IMR-90 (cell line): ENCODE data around the gene REV3L.

ENCODE experiments used
- CEBPB ChIP-seq: IDR thresholded peaks from 2 replicates; pipeline ENCODE4 v1.6.1; 2012; ENCODE audit warnings: low read depth, low read length, improper control_type of control experiment
- CHD1 ChIP-seq: IDR thresholded peaks from 2 replicates; pipeline ENCODE4 v1.6.1; 2012; ENCODE audit warnings: low read depth, low read length, improper control_type of control experiment
- ELK1 ChIP-seq: fragments of 150-350 bp; IDR thresholded peaks from 2 replicates; pipeline ENCODE4 v1.6.1; 2016; ENCODE audit warnings: low read depth, mild to moderate bottlenecking, low read length, moderate library complexity, borderline replicate concordance
- FOS ChIP-seq: fragments of 150-350 bp; IDR thresholded peaks from 2 replicates; pipeline ENCODE4 v1.6.1; 2016; ENCODE audit warnings: low read depth, low read length
- MAZ ChIP-seq: IDR thresholded peaks from 2 replicates; pipeline ENCODE4 v1.6.1; 2012; ENCODE audit warnings: low read depth, mild to moderate bottlenecking, low read length, improper control_type of control experiment, moderate library complexity, borderline replicate concordance
- MXI1 ChIP-seq: IDR thresholded peaks from 2 replicates; pipeline ENCODE4 v1.6.1; 2012; ENCODE audit warnings: low read depth, mild to moderate bottlenecking, low read length, moderate library complexity, borderline replicate concordance
- NFE2L2 ChIP-seq: fragments of 150-350 bp; IDR thresholded peaks from 2 replicates; pipeline ENCODE4 v1.6.1; 2016; ENCODE audit warnings: low read depth, mild to moderate bottlenecking, low read length
- POLR2A ChIP-seq: IDR thresholded peaks from 2 replicates; pipeline ENCODE4 v1.6.1; 2012; ENCODE audit warnings: mild to moderate bottlenecking, low read depth, low read length
- RAD21 ChIP-seq: IDR thresholded peaks from 2 replicates; pipeline ENCODE4 v1.6.1; 2012; ENCODE audit warnings: low read length, improper control_type of control experiment
- RCOR1 ChIP-seq: IDR thresholded peaks from 2 replicates; pipeline ENCODE4 v1.6.1; 2012; ENCODE audit warnings: mild to moderate bottlenecking, low read length, improper control_type of control experiment; ENCODE audit not compliant: insufficient replicate concordance
- RFX5 ChIP-seq: IDR thresholded peaks from 2 replicates; pipeline ENCODE4 v1.8.0; 2012; ENCODE audit warnings: low read depth, mild to moderate bottlenecking, low read length, moderate library complexity
- SMC3 ChIP-seq: fragments of 150-350 bp; IDR thresholded peaks from 2 replicates; pipeline ENCODE4 v1.6.1; 2016; ENCODE audit warnings: low read depth, mild to moderate bottlenecking, antibody characterized with exemption, low read length, moderate library complexity
- TF ChIP-seq, protein P1 (sequence below): conservative IDR thresholded peaks from 2 replicates; pipeline ENCODE4 v1.5.1; 2012; ENCODE audit warnings: mild to moderate bottlenecking, low read depth, low read length, improper control_type of control experiment
- TF ChIP-seq, protein P2 (sequence below): fragments of 150-350 bp; IDR thresholded peaks from 2 replicates; pipeline ENCODE4 v1.6.1; 2017; ENCODE audit warnings: mild to moderate bottlenecking, antibody characterized with exemption, low read length, low read depth

DNA sequence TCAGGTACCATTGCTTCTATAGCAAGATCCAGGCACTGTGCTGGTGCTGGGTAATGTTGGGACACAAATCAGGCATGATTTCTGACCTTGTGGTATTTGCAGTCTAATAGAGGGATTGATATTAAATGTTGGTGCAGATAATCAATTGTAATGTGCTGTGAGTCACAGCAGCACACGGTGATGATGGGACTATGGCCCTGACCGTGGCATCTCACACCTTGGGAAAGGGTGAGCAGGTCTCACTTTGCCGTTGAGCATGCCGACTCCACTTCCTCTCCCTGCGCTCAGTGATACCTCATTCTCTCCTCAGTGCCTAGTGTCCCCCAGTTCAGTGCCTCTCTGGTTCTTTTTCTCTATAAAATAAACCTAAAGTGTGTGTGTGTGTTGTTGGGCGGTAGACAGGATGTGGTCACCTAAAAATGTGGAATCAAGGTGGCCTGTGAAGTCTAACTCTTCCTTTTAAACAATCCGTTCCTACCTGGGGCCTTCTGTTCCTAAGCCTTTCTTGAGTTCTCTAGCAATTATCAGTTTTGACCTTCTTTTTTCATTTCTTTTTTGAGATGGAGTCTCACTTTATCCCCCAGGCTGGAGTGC is 188.5 kb downstream of the REV3L start:
- TF ChIP-seq, protein P1, sequence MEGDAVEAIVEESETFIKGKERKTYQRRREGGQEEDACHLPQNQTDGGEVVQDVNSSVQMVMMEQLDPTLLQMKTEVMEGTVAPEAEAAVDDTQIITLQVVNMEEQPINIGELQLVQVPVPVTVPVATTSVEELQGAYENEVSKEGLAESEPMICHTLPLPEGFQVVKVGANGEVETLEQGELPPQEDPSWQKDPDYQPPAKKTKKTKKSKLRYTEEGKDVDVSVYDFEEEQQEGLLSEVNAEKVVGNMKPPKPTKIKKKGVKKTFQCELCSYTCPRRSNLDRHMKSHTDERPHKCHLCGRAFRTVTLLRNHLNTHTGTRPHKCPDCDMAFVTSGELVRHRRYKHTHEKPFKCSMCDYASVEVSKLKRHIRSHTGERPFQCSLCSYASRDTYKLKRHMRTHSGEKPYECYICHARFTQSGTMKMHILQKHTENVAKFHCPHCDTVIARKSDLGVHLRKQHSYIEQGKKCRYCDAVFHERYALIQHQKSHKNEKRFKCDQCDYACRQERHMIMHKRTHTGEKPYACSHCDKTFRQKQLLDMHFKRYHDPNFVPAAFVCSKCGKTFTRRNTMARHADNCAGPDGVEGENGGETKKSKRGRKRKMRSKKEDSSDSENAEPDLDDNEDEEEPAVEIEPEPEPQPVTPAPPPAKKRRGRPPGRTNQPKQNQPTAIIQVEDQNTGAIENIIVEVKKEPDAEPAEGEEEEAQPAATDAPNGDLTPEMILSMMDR: no peak
- no peak for TF ChIP-seq POLR2A
- TF ChIP-seq RAD21: no peak
- no peak for TF ChIP-seq SMC3
- TF ChIP-seq CEBPB: no peak
- TF ChIP-seq MXI1: no peak
- TF ChIP-seq, protein P2, sequence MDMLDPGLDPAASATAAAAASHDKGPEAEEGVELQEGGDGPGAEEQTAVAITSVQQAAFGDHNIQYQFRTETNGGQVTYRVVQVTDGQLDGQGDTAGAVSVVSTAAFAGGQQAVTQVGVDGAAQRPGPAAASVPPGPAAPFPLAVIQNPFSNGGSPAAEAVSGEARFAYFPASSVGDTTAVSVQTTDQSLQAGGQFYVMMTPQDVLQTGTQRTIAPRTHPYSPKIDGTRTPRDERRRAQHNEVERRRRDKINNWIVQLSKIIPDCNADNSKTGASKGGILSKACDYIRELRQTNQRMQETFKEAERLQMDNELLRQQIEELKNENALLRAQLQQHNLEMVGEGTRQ: no peak
- no peak for TF ChIP-seq RCOR1
- TF ChIP-seq ELK1: no peak
- TF ChIP-seq MAZ: no peak
- TF ChIP-seq CHD1: no peak
- TF ChIP-seq RFX5: no peak
- no peak for TF ChIP-seq FOS
- TF ChIP-seq NFE2L2: no peak
